Pancreas (tissue), 10 donors: ENCODE results near the gene GPC6. TPM values are rescaled to one million over a fixed set of nuclear protein-coding genes. Genes with fewer than 3 reads are reported as not detected.
"Not testable (repeated sequence)": the region's sequence is repeated elsewhere in the genome, so short reads cannot be mapped to it uniquely, and the experiment has no call there.

ENCODE experiments used
- ATAC-seq, 4 donors: fragments of 200-7000 bp; cut with Tn5 transposase; one replicate each; pipeline versions ENCODE4 v1.8.0 to v1.9.1; 2020; ENCODE audit warnings: mild to moderate bottlenecking in 4 of 4, moderate library complexity in 4 of 4
- DNase-seq, 6 donors: peaks; one replicate each; pipeline ENCODE4 v3.0.0-alpha.2; 2020
- FAIRE-seq: peaks from 2 replicates; lab custom pipeline; 2012; peaks lifted over from hg19 to GRCh38; lab: Jason Lieb, UNC
- H3K27ac ChIP-seq, 4 donors: fragments of 200-600 bp; sonication (generic); 1 replicate in 3 of 4; 2 replicates in 1 of 4; pipeline versions ENCODE4 v1.5.0 to v1.8.0; 2020
- H3K27me3 ChIP-seq, 4 donors: fragments of 200-600 bp; one replicate each; pipeline ENCODE4 v1.8.0; 2021
- H3K36me3 ChIP-seq, 3 donors: fragments of 200-600 bp; sonication (generic) in 1 of 3; one replicate each; pipeline versions ENCODE4 v1.5.0 to v1.8.0; 2020 to 2021
- H3K4me1 ChIP-seq, 3 donors: fragments of 200-600 bp; one replicate each; pipeline ENCODE4 v1.8.0; 2021
- H3K4me3 ChIP-seq, 4 donors: fragments of 200-600 bp; sonication (generic) in 2 of 4; one replicate each; pipeline versions ENCODE4 v1.5.0 to v1.8.0; 2020 to 2021
- H3K9me3 ChIP-seq, 4 donors: fragments of 200-600 bp; one replicate each; pipeline ENCODE4 v1.8.0; 2021
- CTCF ChIP-seq, 4 donors: fragments of 200-600 bp; sonication (generic) in 3 of 4; IDR thresholded peaks; one replicate each; pipeline versions ENCODE4 v1.5.0 to v1.8.0; 2021; ENCODE audit warnings: antibody characterized with exemption in 4 of 4
- WGBS, 2 donors: extraction: QIAGEN DNeasy Blood & Tissue Kit; methylation state at CpG; one replicate each; pipeline ENCODE4 v1.1.7; 2013; 5-methylcytosine and 5-hydroxymethylcytosine counted together
- intact Hi-C, 3 donors: fragments of 100-400 bp; cut with DNase I; formaldehyde crosslinking; loops; one replicate each; pipeline versions ENCODE4 v1.11.1 to v1.14.2; 2022
- polyA plus RNA-seq, 2 donors: library from polyadenylated mRNA; stranded (reverse); fragments of 200-250 nt; gene quantifications; one replicate each; pipeline ENCODE4 v1.2.3, GENCODE V29; 2013
- total RNA-seq, 6 donors: library from RNA; stranded (reverse); fragmentation: NEBNext Ultra II Directional in 4 of 6; extraction: Animal tissue kit (Norgen Biotek cat#: 25700) in 4 of 6; gene quantifications; one replicate each; pipeline versions ENCODE4 v1.2.1 to v1.2.4, GENCODE V29; 2021 to 2023
- donor health status: healthy with polysubstance abuse.
- donor health status: DM: no; HTN: no; CAD: no; lungs with moderate emphysema.
- donor health status: DM: no; HTN: no; CAD: no.
- donor health status: control.
- donor health status: control.
- donor health status: Bipolar disorder and iron deficiency.
- donor health status: DM: yes; HTN: yes; CAD: no.
- donor health status: DM: no; HTN: no; CAD: no.
- donor health status: DM: no; HTN: no; CAD: no.
- donor health status: DM: yes; HTN: yes; CAD: no.

GPC6 gene
- total and polyA plus RNA-seq, 8 donors: 0.23 to 3.3 (median 1.2) TPM

GRCh38 chr13:93446238-93446637 lies 219.6 kb downstream of the GPC6 start:
- no peak for TF ChIP-seq CTCF (IDR thresholded peaks at IDR 0.05)
- WGBS, 2 donors: 55 to 67% methylated on average over 2 of the region's 2 CpGs
- FAIRE-seq (no peak), ATAC-seq (no peak), DNase-seq (no peak)
- Histone ChIP-seq H3K4me3 (no peak overlapping the region), H3K27ac (no peak overlapping the region), H3K9me3 (no peaks in the 10 kb centered on the region), H3K27me3 (no peaks in the 10 kb centered on the region), H3K4me1 (no peaks in the 10 kb centered on the region), H3K36me3 (no peaks in the 10 kb centered on the region)
- intact Hi-C loops: no loop called here

- no peaks in the 10 kb centered on the region for H3K36me3 ChIP-seq
- no peak overlapping the region for H3K4me3 ChIP-seq
- H3K27me3 ChIP-seq: no peaks in the 10 kb centered on the region
- no peaks in the 10 kb centered on the region for H3K4me1 ChIP-seq
- ATAC-seq: no peak
- no peak for FAIRE-seq
- H3K9me3 ChIP-seq: no peaks in the 10 kb centered on the region
- DNase-seq: no peak
- H3K27ac ChIP-seq: no peak overlapping the region
- no peak for TF ChIP-seq CTCF (IDR thresholded peaks at IDR 0.05)
- intact Hi-C loops: no loop called here
Observed at GRCh38 chr13:93450191-93450621, 223.6 kb downstream of the GPC6 start.

DNA sequence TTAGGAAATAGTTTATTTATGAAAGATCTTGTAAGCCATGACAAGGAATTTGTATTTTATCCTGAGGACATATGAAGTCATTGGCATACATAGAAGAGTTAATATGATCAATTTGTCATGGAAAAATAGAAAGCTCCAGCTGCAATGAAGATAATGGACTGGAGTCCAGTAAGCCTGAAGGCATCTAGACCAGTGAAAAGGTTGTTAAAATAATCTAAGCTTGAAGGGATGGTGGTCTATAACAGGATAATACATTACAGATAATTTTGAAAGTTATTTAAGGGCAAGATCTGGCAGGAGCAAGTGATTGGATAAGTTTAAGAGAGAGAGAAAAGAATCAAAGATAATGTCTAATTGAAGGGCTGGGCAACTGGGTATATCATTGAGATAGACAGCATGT lies 224.2 kb downstream of the GPC6 start:
- Histone ChIP-seq H3K4me1 (no peaks in the 10 kb centered on the region), H3K9me3 (no peaks in the 10 kb centered on the region), H3K27me3 (no peaks in the 10 kb centered on the region), H3K36me3 (no peaks in the 10 kb centered on the region), H3K4me3 (no peak overlapping the region), H3K27ac (no peak overlapping the region)
- FAIRE-seq (no peak), ATAC-seq (no peak), DNase-seq (no peak)
- intact Hi-C loops: no loop called here
- TF ChIP-seq CTCF (IDR thresholded peaks at IDR 0.05): no peak

DNA sequence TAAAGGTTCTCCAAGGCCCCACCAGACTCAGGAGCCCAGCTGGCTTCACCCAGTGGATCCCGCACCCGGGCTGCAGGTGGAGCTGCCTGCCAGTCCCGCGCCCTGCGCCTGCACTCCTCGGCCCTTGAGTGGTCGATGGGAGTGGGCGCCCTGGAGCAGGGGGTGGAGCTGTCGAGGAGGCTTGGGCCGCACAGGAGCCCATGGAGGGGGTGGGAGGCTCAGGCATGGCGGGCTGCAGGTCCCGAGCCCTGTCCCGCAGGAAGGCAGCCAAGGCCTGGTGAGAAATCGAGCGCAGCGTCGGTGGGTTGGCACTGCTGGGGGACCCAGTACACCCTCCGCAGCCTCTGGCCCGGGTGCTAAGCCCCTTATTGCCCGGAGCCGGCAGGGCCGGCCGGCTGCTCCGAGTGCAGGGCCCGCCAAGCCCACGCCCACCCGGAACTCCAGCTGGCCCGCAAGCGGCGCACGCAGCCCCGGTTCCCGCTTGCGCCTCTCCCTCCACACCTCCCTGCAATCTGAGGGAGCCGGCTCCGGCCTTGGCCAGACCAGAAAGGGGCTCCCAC lies 228.1 kb downstream of the GPC6 start:
- H3K36me3 ChIP-seq, H3K27ac ChIP-seq, ATAC-seq, H3K4me1 ChIP-seq, H3K27me3 ChIP-seq, FAIRE-seq, intact Hi-C loops, H3K9me3 ChIP-seq: not testable (repeated sequence)
- 66 to 76% methylated on average over 30 to 36 of the region's 36 CpGs for WGBS, 2 donors
- peak overlapping the region in 2 of 4 donors; percentile 7 to 18 for H3K4me3 ChIP-seq
- peak in 3 of 6 donors; percentile 39 to 84 (median 56) for DNase-seq

DNA sequence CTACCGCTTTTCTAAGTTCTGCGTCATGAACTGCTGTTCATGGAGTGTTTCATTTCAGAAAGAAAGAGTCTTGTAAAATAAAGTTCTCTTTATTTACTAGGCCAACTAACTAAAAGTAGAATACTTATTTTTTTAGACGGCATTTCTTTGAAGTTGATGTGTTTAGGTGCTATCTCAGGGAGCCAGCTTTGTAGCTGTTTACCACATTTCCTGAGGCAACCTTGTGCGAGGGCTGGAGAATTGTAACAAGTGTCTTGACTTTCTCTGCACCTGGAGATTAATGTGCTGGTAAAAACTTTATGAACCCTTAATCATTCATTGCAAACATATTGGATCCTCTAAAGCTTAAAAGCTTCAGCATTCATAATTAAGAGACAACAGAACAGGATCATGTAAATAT lies 229.3 kb downstream of the GPC6 start:
- Histone ChIP-seq H3K27ac (no peak overlapping the region), H3K4me1 (no peaks in the 10 kb centered on the region), H3K27me3 (no peaks in the 10 kb centered on the region), H3K4me3 (no peak overlapping the region), H3K9me3 (no peaks in the 10 kb centered on the region), H3K36me3 (no peaks in the 10 kb centered on the region)
- no peak for DNase-seq
- WGBS, 2 donors: 66 to 67% methylated on average over 4 of the region's 4 CpGs
- TF ChIP-seq CTCF (IDR thresholded peaks at IDR 0.05): no peak
- intact Hi-C loops: no loop called here
- no peak for ATAC-seq
- FAIRE-seq: no peak
